ENCODE data around the gene ATP2A1.

- TF ChIP-seq CTCF (IDR thresholded peaks at IDR 0.05; ENCODE audit: extremely low read depth in 1 of 2, insufficient read depth in 1 of 2, low read depth in 1 of 2, low read length in 2 of 2), result no peak
- TF ChIP-seq JUN (IDR thresholded peaks at IDR 0.05; ENCODE audit: borderline replicate concordance, insufficient read depth, insufficient read length, low read depth), result no peak
Observed at GRCh38 chr16:28899882-28900590, 21.7 kb downstream of the ATP2A1 start.
